ENCODE measurements around the gene TRHDE.
"Not testable (repeated sequence)": the region's sequence is repeated elsewhere in the genome, so short reads cannot be mapped to it uniquely, and the experiment has no call there.

The TRHDE gene

GRCh38 chr12:72658615-72659014 is 386.4 kb downstream of the TRHDE start:
- no peak for DNase-seq

GRCh38 chr12:72660174-72660573 is 388.0 kb downstream of the TRHDE start:
- DNase-seq, result not testable (repeated sequence)

GRCh38 chr12:72673853-72674252 is 401.7 kb downstream of the TRHDE start:
- DNase-seq, result peak; percentile 56

- DNase-seq, result no peak
These were observed 404.4 kb downstream of the TRHDE start for GRCh38 chr12:72676556-72676955.

- peak; percentile 54 for DNase-seq
These were observed 405.0 kb downstream of the TRHDE start for GRCh38 chr12:72677139-72677538.

GRCh38 chr12:72677846-72678245 is 405.7 kb downstream of the TRHDE start:
- peak; percentile 4 for DNase-seq

GRCh38 chr12:72679147-72679757 is 407.1 kb downstream of the TRHDE start:
- DNase-seq, result no peak

GRCh38 chr12:72681028-72681427 is 408.9 kb downstream of the TRHDE start:
- no peak for DNase-seq

- no peak for DNase-seq
These were observed 412.3 kb downstream of the TRHDE start for GRCh38 chr12:72684491-72684890.

- DNase-seq, result no peak
These were observed 420.2 kb downstream of the TRHDE start for GRCh38 chr12:72692338-72692737.

- no peak for DNase-seq
These were observed 422.0 kb downstream of the TRHDE start for GRCh38 chr12:72694193-72694592.

- DNase-seq, result no peak
These were observed 427.2 kb downstream of the TRHDE start for GRCh38 chr12:72699362-72699761.

- not testable (repeated sequence) for DNase-seq
These were observed 439.9 kb downstream of the TRHDE start for GRCh38 chr12:72712025-72712424.

- DNase-seq, result no peak
These were observed 444.1 kb downstream of the TRHDE start for GRCh38 chr12:72716221-72716620.

- DNase-seq, result no peak
These were observed 444.9 kb downstream of the TRHDE start for GRCh38 chr12:72717036-72717435.

Measured in inflammatory macrophage treated with lipopolysaccharide for 4 hours (primary cell).